ENCODE measurements around the gene SPSB3.

GRCh38 chr16:1775006-1775845, 7.1 kb downstream of the SPSB3 start:
- TF ChIP-seq ARNTL (CRISPR knock-in tag; IDR thresholded peaks at IDR 0.05; ENCODE audit: borderline replicate concordance, low read depth) (no peak), ISL1 (CRISPR knock-in tag; IDR thresholded peaks at IDR 0.05) (no peak), ZC3H10 (CRISPR knock-in tag; IDR thresholded peaks at IDR 0.05) (no peak), CSRNP3 (CRISPR knock-in tag; IDR thresholded peaks at IDR 0.05) (no peak), PATZ1 (CRISPR knock-in tag; IDR thresholded peaks at IDR 0.05; ENCODE audit: borderline replicate concordance) (no peak), ZFP3 (CRISPR knock-in tag; IDR thresholded peaks at IDR 0.05) (no peak), RARB (CRISPR knock-in tag; IDR thresholded peaks at IDR 0.05) (no peak), ESRRG (CRISPR knock-in tag; IDR thresholded peaks at IDR 0.05) (no peak), TCF4 (CRISPR knock-in tag; IDR thresholded peaks at IDR 0.05; ENCODE audit: borderline replicate concordance) (no peak), CREB5 (CRISPR knock-in tag; IDR thresholded peaks at IDR 0.05; ENCODE audit: low read depth) (no peak), BACH2 (CRISPR knock-in tag; IDR thresholded peaks at IDR 0.05; ENCODE audit: borderline replicate concordance) (no peak), ZNF8 (CRISPR knock-in tag; IDR thresholded peaks at IDR 0.05) (no peak), POU6F1 (CRISPR knock-in tag; IDR thresholded peaks at IDR 0.05; ENCODE audit: borderline replicate concordance, low read depth) (no peak), PPARA (CRISPR knock-in tag; IDR thresholded peaks at IDR 0.05; ENCODE audit: borderline replicate concordance) (no peak)

All from SK-N-SH treated with all-trans-retinoic acid at 6 μM for 48 hours (cell line).